Loucy (cell line): ENCODE measurements around the gene SLC1A4.
"Not testable (repeated sequence)": the region's sequence is repeated elsewhere in the genome, so short reads cannot be mapped to it uniquely, and the experiment has no call there.

Source experiments
- H2AFZ ChIP-seq: fragments of 200-600 bp; sonication (generic); 2 replicates; pipeline ENCODE4 v1.6.0; 2016; ENCODE audit warnings: antibody characterized with exemption, mild to moderate bottlenecking, low read length, moderate library complexity
- H3F3A ChIP-seq: fragments of 200-600 bp; 2 replicates; pipeline ENCODE4 v1.6.0; 2016; ENCODE audit warnings: antibody characterized with exemption, low read depth, mild to moderate bottlenecking
- H3K27me3 ChIP-seq: fragments of 200-600 bp; sonication (generic); 2 replicates; pipeline ENCODE4 v1.6.1; 2014; ENCODE audit warnings: low read length, mild to moderate bottlenecking; ENCODE audit not compliant: insufficient read depth, poor library complexity, severe bottlenecking
- H3K36me3 ChIP-seq: fragments of 200-600 bp; sonication (generic); 2 replicates; pipeline ENCODE4 v1.6.1; 2016; ENCODE audit warnings: low read length; ENCODE audit not compliant: insufficient read depth
- H3K4me1 ChIP-seq: fragments of 200-600 bp; sonication (generic); 2 replicates; pipeline ENCODE4 v1.5.1; 2014; ENCODE audit warnings: low read length, mild to moderate bottlenecking; ENCODE audit not compliant: insufficient read depth, poor library complexity, severe bottlenecking
- H3K4me2 ChIP-seq: fragments of 200-600 bp; sonication (generic); 2 replicates; pipeline ENCODE4 v1.6.0; 2014; ENCODE audit warnings: antibody characterized with exemption, low read length, low read depth, mild to moderate bottlenecking; ENCODE audit not compliant: poor library complexity, severe bottlenecking
- H3K4me3 ChIP-seq: fragments of 200-600 bp; sonication (generic); 2 replicates; pipeline ENCODE4 v1.5.1; 2014; ENCODE audit warnings: low read length, mild to moderate bottlenecking, mixed read lengths; ENCODE audit not compliant: poor library complexity, severe bottlenecking
- H3K79me2 ChIP-seq: fragments of 200-600 bp; sonication (generic); 2 replicates; pipeline ENCODE4 v1.6.1; 2014; ENCODE audit warnings: low read length; ENCODE audit not compliant: insufficient read depth
- H3K9ac ChIP-seq: fragments of 200-600 bp; sonication (generic); 2 replicates; pipeline ENCODE4 v1.6.0; 2014; ENCODE audit warnings: mild to moderate bottlenecking, low read depth, low read length, moderate library complexity; ENCODE audit not compliant: poor library complexity, severe bottlenecking
- H3K9me2 ChIP-seq: fragments of 200-600 bp; sonication (generic); replicated peaks from 2 replicates; pipeline ENCODE4 v1.6.1; 2016; ENCODE audit warnings: low read depth, low read length, mixed read lengths
- H3K9me3 ChIP-seq: fragments of 200-600 bp; sonication (generic); 2 replicates; pipeline ENCODE4 v1.6.1; 2014; ENCODE audit warnings: mild to moderate bottlenecking, antibody characterized with exemption, low read length, low read depth; ENCODE audit not compliant: insufficient read depth
- H4K20me1 ChIP-seq: fragments of 200-600 bp; sonication (generic); 2 replicates; pipeline ENCODE4 v1.6.0; 2014; ENCODE audit warnings: antibody characterized with exemption, low read length, mild to moderate bottlenecking; ENCODE audit not compliant: insufficient read depth, poor library complexity, severe bottlenecking
- EZH2phosphoT487 ChIP-seq: fragments of 200-600 bp; IDR thresholded peaks from 2 replicates; pipeline ENCODE4 v1.6.1; 2018; ENCODE audit warnings: antibody characterized with exemption, mild to moderate bottlenecking, moderate library complexity, borderline replicate concordance
- TF ChIP-seq, protein P1 (sequence below): fragments of 200-600 bp; sonication (generic); conservative IDR thresholded peaks from 2 replicates; pipeline ENCODE4 v1.5.1; 2014; ENCODE audit warnings: mild to moderate bottlenecking, antibody characterized with exemption, low read length

The SLC1A4 gene

DNA sequence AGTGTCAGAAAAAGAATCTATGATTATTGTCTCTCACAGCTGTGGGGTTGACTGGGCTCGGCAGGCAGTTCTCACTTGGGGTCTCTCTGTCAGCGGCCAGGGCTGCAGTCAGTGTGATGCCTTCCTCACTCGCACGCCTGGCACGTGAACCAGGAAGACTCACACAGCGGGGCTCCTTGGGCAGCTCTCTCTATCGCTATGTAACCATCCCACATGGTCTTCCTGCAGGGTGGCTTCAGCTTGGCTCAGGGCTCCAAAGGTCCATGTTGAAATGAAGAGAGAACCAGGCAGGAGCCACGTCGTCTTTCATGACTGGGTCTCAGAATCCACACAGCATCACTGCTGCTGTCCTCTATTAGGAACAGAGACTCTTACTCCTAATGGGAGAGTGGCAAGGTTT lies 30.6 kb upstream of the SLC1A4 start:
- H2AFZ ChIP-seq: no peak overlapping the region
- no peak overlapping the region for H3K4me3 ChIP-seq
- peak overlapping the region; percentile 20 for H3K9ac ChIP-seq
- TF ChIP-seq, protein P1, sequence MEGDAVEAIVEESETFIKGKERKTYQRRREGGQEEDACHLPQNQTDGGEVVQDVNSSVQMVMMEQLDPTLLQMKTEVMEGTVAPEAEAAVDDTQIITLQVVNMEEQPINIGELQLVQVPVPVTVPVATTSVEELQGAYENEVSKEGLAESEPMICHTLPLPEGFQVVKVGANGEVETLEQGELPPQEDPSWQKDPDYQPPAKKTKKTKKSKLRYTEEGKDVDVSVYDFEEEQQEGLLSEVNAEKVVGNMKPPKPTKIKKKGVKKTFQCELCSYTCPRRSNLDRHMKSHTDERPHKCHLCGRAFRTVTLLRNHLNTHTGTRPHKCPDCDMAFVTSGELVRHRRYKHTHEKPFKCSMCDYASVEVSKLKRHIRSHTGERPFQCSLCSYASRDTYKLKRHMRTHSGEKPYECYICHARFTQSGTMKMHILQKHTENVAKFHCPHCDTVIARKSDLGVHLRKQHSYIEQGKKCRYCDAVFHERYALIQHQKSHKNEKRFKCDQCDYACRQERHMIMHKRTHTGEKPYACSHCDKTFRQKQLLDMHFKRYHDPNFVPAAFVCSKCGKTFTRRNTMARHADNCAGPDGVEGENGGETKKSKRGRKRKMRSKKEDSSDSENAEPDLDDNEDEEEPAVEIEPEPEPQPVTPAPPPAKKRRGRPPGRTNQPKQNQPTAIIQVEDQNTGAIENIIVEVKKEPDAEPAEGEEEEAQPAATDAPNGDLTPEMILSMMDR: no peak
- no peak for TF ChIP-seq EZH2phosphoT487
- H3K79me2 ChIP-seq: no peaks in the 10 kb centered on the region
- peaks cover 10% of the 10 kb centered on the region for H3K4me1 ChIP-seq
- H3K9me2 ChIP-seq: no peaks in the 10 kb centered on the region
- H3K27me3 ChIP-seq: no peaks in the 10 kb centered on the region
- no peak overlapping the region for H3K4me2 ChIP-seq
- no peaks in the 10 kb centered on the region for H3F3A ChIP-seq
- no peaks in the 10 kb centered on the region for H4K20me1 ChIP-seq
- H3K9me3 ChIP-seq: no peaks in the 10 kb centered on the region
- no peaks in the 10 kb centered on the region for H3K36me3 ChIP-seq

DNA sequence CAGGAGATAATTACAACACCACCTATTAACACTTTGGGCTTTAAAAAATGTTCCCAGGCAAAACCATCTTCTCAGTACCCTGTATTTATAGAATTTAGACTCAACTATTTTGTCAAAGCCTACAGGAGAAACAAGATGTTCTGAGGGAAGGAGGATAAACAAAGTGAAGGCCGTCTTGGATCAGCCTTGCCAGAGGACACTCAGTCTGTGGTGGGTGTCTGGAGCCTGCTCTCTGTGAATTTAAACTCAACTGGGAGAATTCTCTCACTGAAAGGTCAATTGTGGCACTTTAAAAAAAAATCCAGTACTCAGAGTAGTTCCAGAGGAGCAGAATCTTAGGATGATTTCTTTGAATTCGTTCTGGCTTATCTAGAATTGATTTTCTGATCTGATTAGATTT lies 28.4 kb upstream of the SLC1A4 start:
- no peaks in the 10 kb centered on the region for H3K27me3 ChIP-seq
- no peak overlapping the region for H3K4me2 ChIP-seq
- no peaks in the 10 kb centered on the region for H3K9me2 ChIP-seq
- no peak overlapping the region for H3K9ac ChIP-seq
- no peaks in the 10 kb centered on the region for H3F3A ChIP-seq
- no peaks in the 10 kb centered on the region for H3K9me3 ChIP-seq
- no peaks in the 10 kb centered on the region for H4K20me1 ChIP-seq
- no peaks in the 10 kb centered on the region for H3K36me3 ChIP-seq
- peaks cover 10% of the 10 kb centered on the region for H3K4me1 ChIP-seq
- no peak overlapping the region for H2AFZ ChIP-seq
- H3K79me2 ChIP-seq: no peaks in the 10 kb centered on the region
- H3K4me3 ChIP-seq: no peak overlapping the region
- TF ChIP-seq, protein P1: no peak
- TF ChIP-seq EZH2phosphoT487: no peak

DNA sequence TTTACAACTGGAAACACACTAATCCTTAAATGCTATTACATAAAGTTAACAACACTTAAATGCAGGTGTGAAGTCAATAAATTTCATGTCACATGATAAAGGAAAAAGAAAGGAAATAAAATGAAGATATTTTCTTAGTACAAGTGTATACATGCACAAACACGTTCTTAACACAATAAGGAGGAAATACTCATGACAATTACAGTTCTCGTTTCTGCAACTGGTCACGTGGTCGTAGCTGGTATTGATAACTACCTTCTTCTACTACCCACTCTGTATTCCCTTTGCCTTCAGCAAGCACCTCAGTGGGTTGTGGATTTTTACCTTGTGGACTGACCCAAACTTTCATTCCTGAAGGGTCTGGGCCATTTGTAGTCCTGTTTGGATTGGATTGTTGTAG lies 26.1 kb upstream of the SLC1A4 start:
- not testable (repeated sequence) for H3F3A ChIP-seq, H3K4me1 ChIP-seq, H3K79me2 ChIP-seq, H3K9ac ChIP-seq, H3K4me3 ChIP-seq, H2AFZ ChIP-seq, H3K9me3 ChIP-seq, H3K27me3 ChIP-seq, H3K9me2 ChIP-seq, H3K4me2 ChIP-seq, H3K36me3 ChIP-seq, H4K20me1 ChIP-seq

DNA sequence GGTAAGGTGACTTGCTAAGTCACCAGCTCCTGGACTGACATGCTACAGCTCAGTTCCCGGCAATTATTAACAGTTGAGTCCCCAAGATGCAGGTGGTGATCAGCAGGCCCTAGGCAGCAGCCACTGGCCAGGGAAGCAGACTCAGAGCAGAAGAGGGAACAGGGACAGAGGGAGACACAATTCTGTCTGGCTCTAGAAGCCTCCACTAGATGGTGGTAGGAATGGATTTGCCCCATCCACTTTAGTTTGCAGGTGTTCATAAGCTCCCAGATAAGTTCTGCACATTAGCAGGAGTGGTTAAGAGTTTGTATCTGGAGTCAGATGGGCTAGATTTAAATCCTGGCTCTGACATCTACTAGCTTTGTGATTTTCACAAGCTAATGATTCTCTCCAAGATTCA lies 25.5 kb upstream of the SLC1A4 start:
- Histone ChIP-seq H3K27me3 (no peaks in the 10 kb centered on the region), H3K79me2 (no peaks in the 10 kb centered on the region), H3K9me2 (no peaks in the 10 kb centered on the region), H3F3A (no peaks in the 10 kb centered on the region), H3K9me3 (no peaks in the 10 kb centered on the region), H2AFZ (no peak overlapping the region), H4K20me1 (no peaks in the 10 kb centered on the region), H3K4me1 (no peaks in the 10 kb centered on the region), H3K4me2 (no peak overlapping the region), H3K36me3 (no peaks in the 10 kb centered on the region), H3K9ac (no peak overlapping the region), H3K4me3 (no peak overlapping the region)
- TF ChIP-seq, protein P1: 0 out of 2 replicates have a peak, but pooled peaks have one; percentile 23
- TF ChIP-seq EZH2phosphoT487: no peak
